HG02884 (cell line): Measurements from ENCODE around the gene UBL7.

Experiments used
- ATAC-seq: cut with Tn5 transposase; IDR thresholded peaks from one replicate; pipeline ENCODE4 v1.9.1; 2021; ENCODE audit warnings: mild to moderate bottlenecking, moderate library complexity; ENCODE audit not compliant: unreplicated experiment

Gene UBL7

DNA sequence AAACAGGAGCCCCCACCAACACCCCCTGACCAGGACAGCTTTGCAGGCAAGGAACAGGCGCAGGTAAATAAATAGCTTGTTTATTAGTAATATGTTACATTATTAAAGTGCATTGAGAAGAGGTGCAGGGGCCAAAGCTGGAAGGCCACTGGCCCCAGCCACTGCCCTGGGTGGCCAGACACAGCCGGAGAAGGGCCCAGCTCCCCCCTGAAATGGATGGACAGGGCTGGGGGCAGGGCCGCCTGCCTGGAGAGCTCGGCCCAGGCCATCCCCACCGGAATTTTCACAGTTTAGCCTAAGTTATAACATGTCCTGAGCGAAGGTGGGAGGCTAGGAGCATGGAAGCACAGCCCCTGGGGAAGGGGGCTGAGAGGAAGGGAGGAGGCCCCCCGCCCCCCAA, 51.7 kb downstream of the UBL7 start:
- ATAC-seq, result no peak

DNA sequence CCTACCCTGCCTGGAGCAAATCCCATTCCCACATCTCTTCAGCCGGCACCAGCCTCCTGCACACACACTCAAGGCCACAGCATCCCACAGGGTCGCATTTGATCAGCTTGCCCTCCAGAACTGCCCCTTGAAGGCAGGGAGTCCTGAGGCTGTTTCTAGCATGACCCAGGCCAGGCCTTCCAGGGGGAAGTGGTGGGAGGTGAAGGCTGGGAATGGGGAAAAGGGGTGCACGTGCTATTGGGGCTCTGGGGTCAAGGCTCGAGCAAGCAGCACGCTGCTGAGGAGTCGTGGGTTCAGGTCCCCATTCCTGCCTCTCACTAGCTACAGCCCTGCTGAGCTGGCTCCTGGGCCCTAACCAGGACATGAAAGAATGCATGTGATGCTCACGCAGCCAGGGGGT, 52.1 kb downstream of the UBL7 start:
- no peak for ATAC-seq

- ATAC-seq, result no peak
Observed at GRCh38 chr15:74408385-74408784, 52.6 kb downstream of the UBL7 start.

DNA sequence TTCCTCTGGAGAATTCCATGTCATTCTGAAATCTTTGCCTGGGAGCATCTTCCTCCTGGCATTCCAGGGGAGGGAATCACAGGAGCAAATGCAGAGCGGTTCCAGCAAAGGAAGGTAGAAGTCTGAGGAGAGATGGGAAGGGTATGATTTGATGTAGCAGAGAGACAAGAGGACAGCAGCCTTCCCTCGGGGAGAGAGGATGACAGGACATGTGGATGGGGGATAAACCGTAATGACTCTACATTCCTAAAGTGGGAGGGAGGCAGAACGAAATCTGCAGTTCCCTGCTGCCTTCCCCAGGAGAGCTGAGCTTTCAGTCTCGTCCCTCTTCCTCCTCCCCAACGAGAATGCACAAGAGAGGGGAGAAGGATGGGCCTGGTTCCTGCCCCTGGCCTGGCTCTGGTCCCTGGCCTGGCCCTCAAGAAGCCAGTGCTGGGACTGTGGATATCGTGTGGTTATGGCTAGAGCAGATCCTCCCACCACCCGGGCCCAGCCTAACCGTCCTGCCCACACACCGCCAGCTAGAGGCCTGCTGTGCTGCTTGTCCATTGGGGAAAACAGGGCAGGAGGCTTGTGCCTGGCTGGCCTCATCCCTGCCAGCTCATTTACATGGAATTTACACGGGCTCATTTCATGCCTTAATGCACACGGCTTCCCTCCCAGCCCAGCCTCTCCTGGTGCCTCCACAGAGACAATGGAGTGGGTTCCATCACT, 53.8 kb downstream of the UBL7 start:
- no peak for ATAC-seq

GRCh38 chr15:74406517-74406916, 54.4 kb downstream of the UBL7 start:
- ATAC-seq, result no peak

DNA sequence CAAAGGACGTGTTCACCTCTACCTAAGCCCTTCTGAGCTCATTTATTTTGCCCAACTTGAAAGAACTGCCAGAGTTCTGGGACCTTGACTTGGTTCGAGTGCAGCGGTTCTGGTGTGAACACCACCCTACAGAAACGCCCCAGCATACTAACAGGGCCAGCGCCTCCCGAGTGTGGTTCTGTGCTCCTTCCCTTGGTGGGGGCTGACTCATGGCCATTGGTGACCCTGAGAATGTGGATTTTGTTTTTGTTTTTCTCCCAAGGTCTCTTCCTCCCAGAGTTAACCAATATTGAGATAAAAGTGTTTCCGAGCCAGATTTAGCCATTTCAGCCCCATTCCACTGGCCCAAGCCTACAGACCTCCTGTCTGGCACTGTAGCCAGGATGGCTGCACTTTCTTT, 55.1 kb downstream of the UBL7 start:
- ATAC-seq, result no peak

DNA sequence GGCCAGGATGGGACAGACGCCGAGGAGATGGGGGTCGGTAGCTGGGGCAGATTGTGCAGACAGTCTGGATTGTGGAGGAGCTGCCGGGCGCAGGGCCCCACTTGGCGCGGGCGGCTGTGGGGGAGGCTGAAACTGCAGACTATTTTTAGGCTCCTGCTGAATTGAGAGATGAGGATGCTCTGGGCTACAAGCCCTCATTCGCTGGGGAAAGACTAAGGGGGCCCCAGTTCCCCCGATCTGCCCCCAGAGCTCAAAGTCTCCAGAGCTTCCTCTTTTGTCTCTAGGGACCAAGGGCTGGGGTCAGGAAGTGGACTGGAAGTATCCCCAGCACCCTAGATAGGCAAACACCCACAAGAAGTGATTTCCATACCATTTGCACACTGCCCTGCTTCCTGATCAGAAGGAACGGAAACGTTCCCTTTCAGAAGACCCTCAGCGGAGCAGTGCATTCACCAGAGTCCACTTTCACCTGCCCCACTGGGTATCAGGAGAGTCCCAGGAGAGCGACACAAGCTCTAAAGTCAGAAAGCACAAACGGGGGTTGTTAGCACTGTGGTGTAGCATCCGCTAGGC, 56.9 kb downstream of the UBL7 start:
- ATAC-seq, result no peak

DNA sequence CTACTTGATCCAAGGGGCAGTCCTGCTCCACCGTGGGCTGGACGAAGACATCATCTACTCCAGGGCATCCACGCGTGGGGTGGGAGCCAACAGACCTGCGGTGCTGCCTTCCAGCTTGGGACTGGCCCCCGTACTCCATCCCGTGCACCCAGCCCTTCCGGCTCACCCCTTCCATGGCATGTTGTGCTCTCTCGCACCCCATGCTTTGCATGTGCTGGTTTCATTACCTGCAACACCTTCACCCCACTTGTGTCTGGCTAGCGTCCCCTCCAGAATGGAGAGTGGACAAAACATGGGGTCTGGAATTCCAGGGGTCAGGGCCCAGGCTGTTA, 57.4 kb downstream of the UBL7 start:
- ATAC-seq, result no peak

GRCh38 chr15:74402873-74403587, 57.9 kb downstream of the UBL7 start:
- no peak for ATAC-seq

GRCh38 chr15:74402337-74402841, 58.6 kb downstream of the UBL7 start:
- no peak for ATAC-seq

- ATAC-seq, result no peak
Observed at GRCh38 chr15:74400915-74401757, 59.8 kb downstream of the UBL7 start.

DNA sequence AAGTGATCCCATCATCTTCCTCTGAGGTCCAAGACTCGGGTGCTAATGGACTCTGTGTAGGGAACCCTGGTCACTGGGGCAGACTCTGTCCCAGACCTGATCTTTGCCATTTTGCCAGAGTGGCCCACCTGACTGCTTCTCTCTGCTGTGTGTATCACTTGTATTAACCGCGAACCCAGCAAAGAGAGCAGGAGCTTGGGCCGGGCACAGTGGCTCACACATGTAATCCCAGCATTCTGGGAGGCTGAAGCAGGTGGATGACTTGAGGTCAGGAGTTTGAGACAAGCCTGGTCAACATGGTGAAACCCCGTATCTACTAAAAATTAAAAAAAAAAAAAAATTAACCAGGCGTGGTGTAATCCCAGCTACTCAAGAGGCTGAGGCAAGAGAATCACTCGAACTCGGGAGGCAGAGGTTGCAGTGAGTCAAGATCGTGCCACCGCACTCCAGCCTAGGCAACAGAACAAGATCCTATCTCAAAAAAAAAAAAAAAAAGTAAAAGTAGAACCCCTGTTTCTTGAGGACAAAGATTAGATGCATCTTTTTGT, 60.6 kb downstream of the UBL7 start:
- no peak for ATAC-seq

- ATAC-seq, result no peak
Observed at GRCh38 chr15:74399511-74400312, 61.2 kb downstream of the UBL7 start.

DNA sequence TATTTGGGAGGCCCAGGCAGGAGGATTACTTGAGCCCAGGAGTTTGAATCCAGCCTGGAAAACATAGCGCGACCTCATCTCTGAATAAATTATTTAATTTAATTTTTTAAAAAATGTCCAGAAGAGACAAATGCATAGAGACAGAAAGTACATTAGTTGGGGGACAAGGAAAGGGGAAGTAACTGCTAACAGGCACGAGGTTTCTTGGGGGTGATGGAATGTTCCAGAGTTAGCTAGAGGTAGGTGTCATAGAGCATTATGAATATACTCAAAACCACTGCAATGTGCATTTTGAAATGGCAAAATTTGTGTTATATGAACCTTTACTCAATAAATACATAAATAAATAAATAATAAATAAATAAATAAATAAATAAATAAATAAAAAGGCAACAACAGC, 61.9 kb downstream of the UBL7 start:
- ATAC-seq, result no peak

- no peak for ATAC-seq
Observed at GRCh38 chr15:74398183-74398582, 62.8 kb downstream of the UBL7 start.

- ATAC-seq, result no peak
Observed at GRCh38 chr15:74397239-74398068, 63.5 kb downstream of the UBL7 start.

- ATAC-seq, result no peak
Observed at GRCh38 chr15:74396445-74397238, 64.3 kb downstream of the UBL7 start.

DNA sequence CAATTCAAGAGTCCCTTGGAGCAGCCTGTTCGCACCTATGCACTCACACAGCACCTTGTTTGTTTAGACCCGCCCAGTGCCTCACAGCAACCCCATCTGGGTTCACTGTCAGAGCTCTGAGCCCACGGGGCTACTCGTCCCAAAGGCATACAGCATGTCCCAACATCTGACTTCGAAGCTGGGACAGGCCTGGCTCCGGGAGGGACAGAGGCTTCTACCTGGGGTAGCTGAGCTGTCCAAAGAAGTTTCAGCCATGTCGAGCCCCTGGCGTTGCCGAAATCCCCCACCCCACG, 64.9 kb downstream of the UBL7 start:
- no peak for ATAC-seq
